HEK293 (cell line): ENCODE data around the gene ECHDC1.

ENCODE experiments used
- ELK4 ChIP-seq: IDR thresholded peaks from 2 replicates; pipeline ENCODE4 v1.6.1; 2011; ENCODE audit warnings: mild to moderate bottlenecking, low read depth, low read length, borderline replicate concordance
- GFI1B ChIP-seq: fragments of 450-650 bp; formaldehyde crosslinking; IDR thresholded peaks from 2 replicates; pipeline ENCODE4 v1.5.1; 2016; ENCODE audit warnings: missing biosample characterization, missing genetic modification characterization
- KLF9 ChIP-seq: fragments of 450-650 bp; formaldehyde crosslinking; IDR thresholded peaks from 2 replicates; pipeline ENCODE4 v1.5.1; 2016; ENCODE audit warnings: missing biosample characterization, missing genetic modification characterization, low read depth
- PRDM1 ChIP-seq: fragments of 450-650 bp; formaldehyde crosslinking; IDR thresholded peaks from 2 replicates; pipeline ENCODE4; 2016; ENCODE audit warnings: missing biosample characterization, missing genetic modification characterization
- REST ChIP-seq: fragments of 450-650 bp; formaldehyde crosslinking; IDR thresholded peaks from 2 replicates; pipeline ENCODE4 v1.5.1; 2016; ENCODE audit warnings: missing biosample characterization, missing genetic modification characterization
- ZBTB1 ChIP-seq: fragments of 450-650 bp; formaldehyde crosslinking; IDR thresholded peaks from 2 replicates; pipeline ENCODE4 v1.5.1; 2016; ENCODE audit warnings: missing biosample characterization, missing genetic modification characterization
- ZBTB11 ChIP-seq: fragments of 450-650 bp; formaldehyde crosslinking; conservative IDR thresholded peaks from 2 replicates; pipeline ENCODE4 v1.5.1; 2016; ENCODE audit warnings: low read depth, missing biosample characterization, missing genetic modification characterization
- ZBTB26 ChIP-seq: fragments of 450-650 bp; formaldehyde crosslinking; optimal IDR thresholded peaks from 2 replicates; pipeline ENCODE3; 2016; ENCODE audit warnings: missing biosample characterization, mild to moderate bottlenecking, missing genetic modification characterization
- ZFP37 ChIP-seq: fragments of 450-650 bp; formaldehyde crosslinking; IDR thresholded peaks from 2 replicates; pipeline ENCODE4 v1.5.1; 2016; ENCODE audit warnings: missing biosample characterization, missing genetic modification characterization
- ZIC2 ChIP-seq: fragments of 450-650 bp; formaldehyde crosslinking; IDR thresholded peaks from 2 replicates; pipeline ENCODE4 v1.5.1; 2016; ENCODE audit warnings: missing biosample characterization, missing genetic modification characterization
- ZNF132 ChIP-seq: fragments of 450-650 bp; formaldehyde crosslinking; IDR thresholded peaks from 2 replicates; pipeline ENCODE4 v1.5.1; 2017; ENCODE audit warnings: missing biosample characterization, missing genetic modification characterization, borderline replicate concordance
- ZNF140 ChIP-seq: fragments of 450-650 bp; formaldehyde crosslinking; IDR thresholded peaks from 2 replicates; pipeline ENCODE4 v1.5.1; 2016; ENCODE audit warnings: missing biosample characterization, missing genetic modification characterization
- ZNF362 ChIP-seq: fragments of 450-650 bp; formaldehyde crosslinking; IDR thresholded peaks from 2 replicates; pipeline ENCODE4 v1.5.1; 2016; ENCODE audit warnings: missing biosample characterization, missing genetic modification characterization
- ZNF423 ChIP-seq: fragments of 450-650 bp; formaldehyde crosslinking; IDR thresholded peaks from 2 replicates; pipeline ENCODE4 v1.5.1; 2016; ENCODE audit warnings: missing biosample characterization, missing genetic modification characterization
- ZNF449 ChIP-seq: fragments of 450-650 bp; formaldehyde crosslinking; IDR thresholded peaks from 2 replicates; pipeline ENCODE4 v1.5.1; 2017; ENCODE audit warnings: missing biosample characterization, mild to moderate bottlenecking, missing genetic modification characterization, moderate library complexity
- ZNF518A ChIP-seq: fragments of 450-650 bp; formaldehyde crosslinking; conservative IDR thresholded peaks from 2 replicates; pipeline ENCODE4 v1.5.1; 2016; ENCODE audit warnings: low read depth, missing biosample characterization, missing genetic modification characterization
- ZNF530 ChIP-seq: fragments of 450-650 bp; formaldehyde crosslinking; IDR thresholded peaks from 2 replicates; pipeline ENCODE4 v1.5.1; 2016; ENCODE audit warnings: low read depth, missing biosample characterization, missing genetic modification characterization
- ZNF596 ChIP-seq: fragments of 450-650 bp; IDR thresholded peaks from 2 replicates; pipeline ENCODE4 v1.5.0; 2018; ENCODE audit warnings: missing biosample characterization, mild to moderate bottlenecking, missing genetic modification characterization, moderate library complexity
- ZNF623 ChIP-seq: fragments of 450-650 bp; formaldehyde crosslinking; IDR thresholded peaks from 2 replicates; pipeline ENCODE4 v1.5.1; 2016; ENCODE audit warnings: missing biosample characterization, missing genetic modification characterization
- ZNF792 ChIP-seq: fragments of 450-650 bp; formaldehyde crosslinking; IDR thresholded peaks from 2 replicates; pipeline ENCODE4 v1.5.1; 2016; ENCODE audit warnings: missing biosample characterization, missing genetic modification characterization

The ECHDC1 gene

GRCh38 chr6:127342946-127343808, at the start of gene ECHDC1 (continued):
- TF ChIP-seq ZNF449 (no peak), ZNF530 (no peak), REST (tag by site-specific recombination) (peak; percentile 74), KLF9 (tag by site-specific recombination) (peak; percentile 47; the same call in 1 of the 2 replicates), ZBTB11 (tag by site-specific recombination) (peak; percentile 99), ZBTB26 (tag by site-specific recombination) (peak; percentile 94), ZFP37 (tag by site-specific recombination) (no peak), ZNF423 (0 out of 2 replicates have a peak, but pooled peaks have one; percentile 35), ZNF792 (tag by site-specific recombination) (peak; percentile 50; the same call in 1 of the 2 replicates), ZNF132 (no peak), ELK4 (no peak), ZNF362 (tag by site-specific recombination) (no peak), ZNF518A (tag by site-specific recombination) (peak; percentile 95), ZNF596 (tag by site-specific recombination) (no peak), ZNF623 (0 out of 2 replicates have a peak, but pooled peaks have one; percentile 16), PRDM1 (tag by site-specific recombination) (peak; percentile 96), ZBTB1 (tag by site-specific recombination) (no peak), ZIC2 (tag by site-specific recombination) (no peak; the same call in 1 of the 2 replicates), ZNF140 (no peak), GFI1B (no peak)
